K562 (cell line): ENCODE data around the gene LRCH1. TPM values are rescaled to one million over a fixed set of nuclear protein-coding genes. Genes with fewer than 3 reads are reported as not detected.

Experiments
- ATAC-seq: fragments of 200-7000 bp; cut with Tn5 transposase; 3 replicates; pipeline ENCODE4 v1.9.1; 2020; ENCODE audit warnings: moderate library complexity
- BruUV-seq: library from RNA; stranded (reverse); fragments of 400-500 nt; replicated peaks from 2 replicates; lab custom pipeline; 2021; lab: Mats Ljungman, UMichigan
- CTCF ChIA-PET: fragments of 300-600 bp; formaldehyde crosslinking; extraction: SDS; loops from one replicate; lab custom pipeline; 2021; ENCODE audit warnings: low intra/inter-chr PET ratio; lab: Yijun Ruan, JAX
- POLR2A ChIA-PET: fragments of 300-600, 350-650 bp; sonication (Branson Sonifier 250); formaldehyde crosslinking; extraction: SDS; loops from one replicate; lab custom pipeline; 2021; ENCODE audit warnings: antibody characterized with exemption, inconsistent platforms; lab: Yijun Ruan, JAX
- DNase-seq, 4 experiments: peaks; one replicate each; pipeline versions ENCODE4 v3.0.0 to v3.0.0-alpha.2; 2011 to 2018; ENCODE audit warnings: low spot score in 3 of 4, mixed read lengths in 3 of 4; ENCODE audit errors: extremely low read depth in 1 of 4
- FAIRE-seq: peaks from 2 replicates; lab custom pipeline; 2011; peaks lifted over from hg19 to GRCh38; lab: Jason Lieb, UNC
- H2AFZ ChIP-seq: 2 replicates; pipeline ENCODE4 v1.6.0; 2011; ENCODE audit warnings: low read depth, low read length, control low read depth, inconsistent platforms
- H3K27ac ChIP-seq: fragments of 200-600 bp; 3 replicates; pipeline ENCODE4 v1.8.0; 2011; ENCODE audit warnings: low read depth, mild to moderate bottlenecking, control low read depth, inconsistent platforms, low read length, moderate library complexity, mixed read lengths; ENCODE audit errors: extremely low read depth
- H3K27me3 ChIP-seq, 2 experiments: fragments of 300-600 bp in 1 of 2; 2 replicates in 1 of 2; 3 replicates in 1 of 2; pipeline versions ENCODE4 v1.6.0 to v1.8.0; 2011; ENCODE audit warnings: inconsistent platforms in 2 of 2, low read length in 2 of 2, mild to moderate bottlenecking in 1 of 2, mixed read lengths in 1 of 2, moderate library complexity in 1 of 2; ENCODE audit not compliant: control insufficient read depth in 2 of 2, insufficient read depth in 2 of 2
- H3K36me3 ChIP-seq: fragments of 300-600 bp; 3 replicates; pipeline ENCODE4 v1.8.0; 2011; ENCODE audit warnings: mild to moderate bottlenecking, low read length, inconsistent platforms; ENCODE audit not compliant: control insufficient read depth, insufficient read depth
- H3K4me1 ChIP-seq, 2 experiments: fragments of 200-600 bp in 1 of 2; replicated peaks in 1 of 2; 2 replicates in 1 of 2; 3 replicates in 1 of 2; pipeline versions ENCODE4 v1.5.1 to v1.8.0; 2011; ENCODE audit warnings: inconsistent platforms in 2 of 2, low read length in 2 of 2, mild to moderate bottlenecking in 1 of 2, mixed read lengths in 1 of 2, moderate library complexity in 1 of 2; ENCODE audit not compliant: control insufficient read depth in 2 of 2, insufficient read depth in 2 of 2
- H3K4me2 ChIP-seq: 2 replicates; pipeline ENCODE4 v1.6.1; 2011; ENCODE audit warnings: low read length, control low read depth, inconsistent platforms, mixed read lengths; ENCODE audit not compliant: insufficient read depth
- H3K4me3 ChIP-seq: fragments of 200-600 bp; sonication (generic), shearing (Covaris generic); 2 replicates; pipeline ENCODE4 v1.5.1; 2016; ENCODE audit warnings: control low read depth, inconsistent platforms
- H3K79me2 ChIP-seq: fragments of 200-600 bp; 3 replicates; pipeline ENCODE4 v1.8.0; 2011; ENCODE audit warnings: low read length, inconsistent platforms; ENCODE audit not compliant: control insufficient read depth, insufficient read depth
- H3K9ac ChIP-seq, 2 experiments: 2 replicates each; pipeline versions ENCODE4 v1.6.0 to v1.6.1; 2011; ENCODE audit warnings: low read depth in 2 of 2, low read length in 2 of 2, control low read depth in 1 of 2, inconsistent platforms in 1 of 2, mild to moderate bottlenecking in 1 of 2, mixed read lengths in 1 of 2; ENCODE audit not compliant: insufficient read depth in 1 of 2
- H3K9me1 ChIP-seq: one replicate; pipeline ENCODE4 v1.6.0; 2011; ENCODE audit warnings: inconsistent platforms, mild to moderate bottlenecking, low read length, moderate library complexity; ENCODE audit not compliant: control insufficient read depth, insufficient read depth
- H3K9me3 ChIP-seq: replicated peaks from 2 replicates; pipeline ENCODE4 v1.5.1; 2011; ENCODE audit warnings: low read depth, low read length, inconsistent platforms; ENCODE audit not compliant: control insufficient read depth, insufficient read depth
- H4K20me1 ChIP-seq: replicated peaks from 2 replicates; pipeline ENCODE4 v1.6.1; 2011; ENCODE audit warnings: low read length, inconsistent platforms, mixed read lengths; ENCODE audit not compliant: control insufficient read depth, insufficient read depth
- ATF7 ChIP-seq: fragments of 450-650 bp; IDR thresholded peaks from 2 replicates; pipeline ENCODE4 v1.7.1; 2014; ENCODE audit warnings: mild to moderate bottlenecking, moderate library complexity
- CHD4 ChIP-seq: fragments of 200-600 bp; sonication (generic); IDR thresholded peaks from 3 replicates; pipeline ENCODE4 v1.6.1; 2012; ENCODE audit warnings: low read depth, mild to moderate bottlenecking, mixed read lengths, low read length, inconsistent platforms; ENCODE audit not compliant: insufficient read depth, insufficient replicate concordance, poor library complexity, severe bottlenecking
- E2F6 ChIP-seq, 2 experiments: IDR thresholded peaks; 2 replicates each; pipeline ENCODE4 v1.6.1; 2011; ENCODE audit warnings: borderline replicate concordance in 1 of 2, control low read depth in 1 of 2, low read depth in 1 of 2, low read length in 1 of 2, mild to moderate bottlenecking in 1 of 2, mixed read lengths in 1 of 2, moderate library complexity in 1 of 2; ENCODE audit not compliant: insufficient read depth in 1 of 2, insufficient read length in 1 of 2, poor library complexity in 1 of 2, severe bottlenecking in 1 of 2; ENCODE audit errors: extremely low read depth in 1 of 2
- E2F8 ChIP-seq: fragments of 450-650 bp; IDR thresholded peaks from 2 replicates; pipeline ENCODE4 v1.7.1; 2018; ENCODE audit warnings: mild to moderate bottlenecking, low read depth; ENCODE audit not compliant: partially characterized antibody
- KDM2B ChIP-seq: fragments of 250-450 bp; sonication (Bioruptor Pico); IDR thresholded peaks from 2 replicates; pipeline ENCODE4 v1.8.0; 2021; ENCODE audit warnings: mild to moderate bottlenecking, moderate library complexity
- KDM5B ChIP-seq: fragments of 200-600 bp; sonication (generic); IDR thresholded peaks from 2 replicates; pipeline ENCODE4 v1.6.1; 2012; ENCODE audit warnings: low read depth, mild to moderate bottlenecking, moderate library complexity, low read length, control low read depth, inconsistent platforms; ENCODE audit not compliant: insufficient replicate concordance
- NKRF ChIP-seq: fragments of 450-650 bp; IDR thresholded peaks from 2 replicates; pipeline ENCODE4 v1.6.1; 2016; ENCODE audit warnings: borderline replicate concordance
- POLR2G ChIP-seq: fragments of 200-400 bp; formaldehyde crosslinking; IDR thresholded peaks from 2 replicates; pipeline ENCODE4 v1.6.1; 2017; ENCODE audit warnings: low read depth, mild to moderate bottlenecking, antibody characterized with exemption, low read length, moderate library complexity
- RFX5 ChIP-seq: IDR thresholded peaks from 2 replicates; pipeline ENCODE4 v1.6.1; 2011; ENCODE audit warnings: low read depth, mild to moderate bottlenecking, improper control_type of control experiment, low read length
- ZNF232 ChIP-seq: sonication (generic); formaldehyde crosslinking; IDR thresholded peaks from 2 replicates; pipeline ENCODE4 v1.8.0; 2022; ENCODE audit warnings: mild to moderate bottlenecking, missing genetic modification reagents
- WGBS: fragments of 100-300 bp; shearing (Covaris generic); methylation state at CpG from one replicate; pipeline ENCODE4 v1.1.6; 2016; ENCODE audit warnings: low coverage, mixed read lengths; ENCODE audit not compliant: insufficient coverage; ENCODE audit errors: missing lambda C conversion rate; 5-methylcytosine and 5-hydroxymethylcytosine counted together
- in situ Hi-C: fragments of 300-500 bp; cut with MboI; formaldehyde crosslinking; loops from 4 replicates; pipeline ENCODE4 v1.15.0; 2018; ENCODE audit warnings: inconsistent platforms, mixed read lengths
- intact Hi-C: fragments of 100-400 bp; cut with micrococcal nuclease; formaldehyde crosslinking; loops from 2 replicates; pipeline ENCODE4 v1.14.2; 2022
- polyA plus RNA-seq, 8 experiments: library from polyadenylated mRNA; depleted of rRNA in 4 of 8; stranded (reverse) in 5 of 8; unstranded in 3 of 8; fragments of >200 nt; fragmentation: Nextera tagmentation in 2 of 8; fragmentation: Illumina TruSeq in 1 of 8; extraction: Ambion mirVana in 2 of 8; extraction: Trizol in 1 of 8; gene quantifications; 2 replicates each; pipeline versions ENCODE4 v1.2.1 to v1.2.3, GENCODE V29; 2011 to 2014; ENCODE audit warnings: inconsistent platforms in 1 of 8, missing spikeins in 1 of 8
- total RNA-seq, 7 experiments: library from RNA; depleted of rRNA in 6 of 7; stranded (reverse); fragments of >200 nt in 6 of 7; fragmentation: Illumina TruSeq in 2 of 7; extraction: Trizol in 2 of 7; gene quantifications; 2 replicates each; pipeline versions ENCODE4 v1.2.1 to v1.2.3, GENCODE V29; 2011 to 2021; ENCODE audit warnings: low replicate concordance in 1 of 7

LRCH1 gene
- total and polyA plus RNA-seq, 9 of the 15 experiments (the other 6 are each of a cell fraction or from before 2014, with no cell fraction given) = 1.1 to 6.8 (median 3.7) TPM

GRCh38 chr13:46748300-46748699, 195.3 kb downstream of the LRCH1 start:
- DNase-seq (no peak), FAIRE-seq (no peak), ATAC-seq (no peak)
- no peaks in the 10 kb centered on the region for H3K79me2 ChIP-seq
- H3K27me3 ChIP-seq = no peaks in the 10 kb centered on the region
- peaks cover 20% of the 10 kb centered on the region; the same call in 2 of the 3 replicates for H3K36me3 ChIP-seq
- H3K9ac ChIP-seq = no peak overlapping the region
- BruUV-seq = no TSS peak
- 96% methylated on average over 3 of the region's 4 CpGs for WGBS
- CTCF ChIA-PET = no interaction called here
- POLR2A ChIA-PET = no interaction called here
- no peaks in the 10 kb centered on the region for H3K4me1 ChIP-seq
- TF ChIP-seq NKRF = no peak
- TF ChIP-seq ZNF232 (CRISPR knock-in tag) = no peak
- no peak for TF ChIP-seq KDM2B (CRISPR knock-in tag)
- TF ChIP-seq E2F6 (IDR thresholded peaks at IDR 0.05; ENCODE audit: borderline replicate concordance in 1 of 2, extremely low read depth in 1 of 2, insufficient read depth in 1 of 2, insufficient read length in 1 of 2, low read depth in 1 of 2, low read length in 1 of 2, poor library complexity in 1 of 2, severe bottlenecking in 1 of 2) = no peak
- no peak for TF ChIP-seq ATF7
- no peak for TF ChIP-seq CHD4
- TF ChIP-seq KDM5B = no peak
- TF ChIP-seq RFX5 = no peak
- no peak for TF ChIP-seq E2F8
- TF ChIP-seq POLR2G = no peak
- intact Hi-C loops = no loop called here
- H2AFZ ChIP-seq = no peak overlapping the region
- H3K9me3 ChIP-seq = no peaks in the 10 kb centered on the region
- H3K27ac ChIP-seq = no peak overlapping the region
- H3K9me1 ChIP-seq = no peaks in the 10 kb centered on the region
- in situ Hi-C loops = no loop called here
- no peak overlapping the region for H3K4me2 ChIP-seq
- H4K20me1 ChIP-seq = no peaks in the 10 kb centered on the region
- H3K4me3 ChIP-seq = no peak overlapping the region
